ENCODE measurements around the gene IGFN1. TPM values are rescaled to one million over a fixed set of nuclear protein-coding genes. Genes with fewer than 3 reads are reported as not detected.

IGFN1 gene
- total RNA-seq, 1 experiment from 2014 or later: not detected

GRCh38 chr1:201223852-201224665 lies 33.4 kb downstream of the IGFN1 start:
- TF ChIP-seq CTCF (conservative IDR thresholded peaks at IDR 0.05): no peak

More at GRCh38 chr1:201223852-201224665, 33.4 kb downstream of the IGFN1 start:
- H3K4ac ChIP-seq (ENCODE audit: low read depth, low read length): no peak overlapping the region
- Mint-ChIP-seq H3K4me1 (0 out of 4 replicates have a peak, but pooled peaks cover 2 to 3% of the 10 kb centered on the region in 2 experiments), H3K27ac (no peak overlapping the region), H3K4me3 (no peak overlapping the region), H3K36me3 (ENCODE audit: insufficient read depth in 1 of 3, low read depth in 3 of 3) (no peaks in the 10 kb centered on the region), H3K27me3 (ENCODE audit: low read depth) (peaks cover 6% of the 10 kb centered on the region), H3K9me3 (no peaks in the 10 kb centered on the region)
- no peak overlapping the region for H2BK120ac ChIP-seq (ENCODE audit: low read depth, low read length, poor library complexity, severe bottlenecking)
- H2BK5ac ChIP-seq (ENCODE audit: insufficient read length, low read length): no peak overlapping the region
- no peak overlapping the region for H3K14ac ChIP-seq (ENCODE audit: insufficient read depth, low read length)
- H3K27ac ChIP-seq (ENCODE audit: insufficient read length, low read depth, low read length): no peak overlapping the region
- H3K9ac ChIP-seq (ENCODE audit: extremely low read depth, insufficient read length, low read length): no peak overlapping the region
- H3K23me2 ChIP-seq (ENCODE audit: insufficient read length, low read depth, low read length, poor library complexity, severe bottlenecking): no peaks in the 10 kb centered on the region
- no peaks in the 10 kb centered on the region for H3K79me2 ChIP-seq (ENCODE audit: insufficient read depth, low read length)
- DNase-seq: no peak
- no peaks in the 10 kb centered on the region for H3K79me1 ChIP-seq (ENCODE audit: insufficient read depth, low read depth, low read length, poor library complexity, severe bottlenecking)
- no CpG with 5 or more reads among the region's 17 CpGs for WGBS (ENCODE audit: extremely low coverage, insufficient read length, low lambda C conversion rate)
- H4K5ac ChIP-seq (ENCODE audit: insufficient read length, low read depth, low read length): no peak overlapping the region
- H3K9me3 ChIP-seq (ENCODE audit: control insufficient read depth, low read depth, low read length): no peaks in the 10 kb centered on the region
- no peak overlapping the region for H3K18ac ChIP-seq (ENCODE audit: insufficient read length, low read depth, low read length)
- H3T11ph ChIP-seq (ENCODE audit: low read length): no peak overlapping the region
- H3K4me2 ChIP-seq (ENCODE audit: insufficient read depth, insufficient read length, low read length): no peak overlapping the region
- H2BK20ac ChIP-seq (ENCODE audit: low read depth, low read length, poor library complexity, severe bottlenecking): no peak overlapping the region
- no peak overlapping the region for H3K23ac ChIP-seq (ENCODE audit: insufficient read length, low read depth, low read length)
- no peaks in the 10 kb centered on the region for H4K20me1 ChIP-seq (ENCODE audit: control insufficient read depth, insufficient read depth, insufficient read length)
- no peak overlapping the region for H2AK5ac ChIP-seq (ENCODE audit: insufficient read length, low read length)
- H4K8ac ChIP-seq (replicated peaks; ENCODE audit: insufficient read length, low read depth, low read length): no peak overlapping the region
- H4K91ac ChIP-seq (ENCODE audit: insufficient read length, low read depth, low read length): no peak overlapping the region
- no peak overlapping the region for H3K56ac ChIP-seq (ENCODE audit: insufficient read length, low read depth, low read length)
- no peak overlapping the region for H2AFZ ChIP-seq (ENCODE audit: low read length)
- no peaks in the 10 kb centered on the region; the same call in 1 of the 2 replicates for H3K4me1 ChIP-seq (ENCODE audit: insufficient read depth, low read length)
- H2BK15ac ChIP-seq (ENCODE audit: low read depth, low read length): no peak overlapping the region
- H3K27me3 ChIP-seq (ENCODE audit: insufficient read depth, low read length): no peaks in the 10 kb centered on the region
- no peak overlapping the region for H2BK12ac ChIP-seq (ENCODE audit: insufficient read length, low read depth, low read length)
